Right atrium auricular region (tissue), 2 donors: ENCODE measurements around the gene HMGXB3. TPM values are rescaled to one million over a fixed set of nuclear protein-coding genes. Genes with fewer than 3 reads are reported as not detected.

Experiments used
- DNase-seq: peaks from one replicate; pipeline ENCODE4 v3.0.0-alpha.2; 2019; ENCODE audit warnings: low spot score
- H3K27ac ChIP-seq, 2 donors: fragments of 200-600 bp; sonication (generic); 1 replicate in 1 of 2; 2 replicates in 1 of 2; pipeline ENCODE4 v1.5.1; 2016 to 2019
- H3K27me3 ChIP-seq, 2 donors: fragments of 200-600 bp; sonication (generic); one replicate each; pipeline versions ENCODE4 v1.5.1 to v1.6.0; 2017 to 2019
- H3K36me3 ChIP-seq: fragments of 200-600 bp; sonication (generic); one replicate; pipeline ENCODE4 v1.5.1; 2016
- H3K4me1 ChIP-seq, 2 donors: fragments of 200-600 bp; sonication (generic); one replicate each; pipeline versions ENCODE4 v1.5.1 to v1.6.0; 2017 to 2019
- H3K4me3 ChIP-seq, 2 donors: fragments of 200-600 bp; sonication (generic); 1 replicate in 1 of 2; 2 replicates in 1 of 2; pipeline ENCODE4 v1.5.1; 2017 to 2019; ENCODE audit warnings: mild to moderate bottlenecking in 1 of 2, moderate library complexity in 1 of 2
- H3K9me3 ChIP-seq, 2 donors: fragments of 200-600 bp; sonication (generic); one replicate each; pipeline ENCODE4 v1.5.1; 2019
- CTCF ChIP-seq, 2 donors: fragments of 200-600 bp; sonication (generic); IDR thresholded peaks; one replicate each; pipeline ENCODE4 v1.5.1; 2019; ENCODE audit warnings: antibody characterized with exemption in 2 of 2
- total RNA-seq, 2 donors: library from RNA; depleted of rRNA; stranded (reverse); fragments of >200 nt; gene quantifications; one replicate each; pipeline ENCODE4 v1.1.0, GENCODE V29; 2016

Gene HMGXB3
- total RNA-seq, 2 donors from 2014 or later = 18.4 to 21.1 TPM

DNA sequence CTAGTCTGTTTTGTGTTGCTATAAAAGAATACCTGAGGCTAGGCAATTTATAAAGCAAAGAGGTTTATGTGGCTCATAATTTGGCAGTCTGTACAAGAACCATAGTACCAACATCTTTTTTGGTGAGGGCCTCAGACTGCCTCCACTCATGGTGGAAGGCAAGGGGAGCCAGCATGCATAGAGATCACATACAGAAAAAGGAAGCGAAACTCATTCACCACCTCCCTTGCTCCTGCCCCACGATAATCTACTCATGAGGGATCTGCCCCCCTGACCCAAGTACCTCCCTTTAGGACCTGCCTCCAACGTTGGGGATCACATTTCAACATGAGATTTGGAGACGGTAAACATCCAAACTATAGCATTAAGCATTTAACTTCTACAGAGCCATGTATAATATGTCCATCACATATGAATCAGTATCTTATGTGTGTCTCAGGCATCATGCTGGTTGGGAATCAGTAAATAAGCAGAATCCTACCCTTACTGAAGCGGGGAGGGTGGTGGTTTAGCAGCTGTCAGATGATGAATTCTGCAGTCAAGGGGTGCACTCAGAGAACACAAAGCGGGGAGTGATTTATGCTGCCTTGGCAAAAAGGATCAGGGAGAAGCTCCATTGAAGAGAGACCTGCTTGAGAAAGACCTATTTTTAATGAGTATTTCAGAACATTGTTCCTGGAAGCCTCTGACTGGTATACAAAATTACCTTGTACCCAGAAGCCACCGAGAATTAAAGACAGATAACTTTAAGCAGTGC, 34.8 kb downstream of the HMGXB3 start:
- H3K9me3 ChIP-seq = no peaks in the 10 kb centered on the region
- peaks cover 82% of the 10 kb centered on the region for H3K36me3 ChIP-seq
- DNase-seq = no peak
- H3K27ac ChIP-seq = no peak overlapping the region
- TF ChIP-seq CTCF (IDR thresholded peaks at IDR 0.05) = no peak
- peaks cover 0 to 12% of the 10 kb centered on the region in 2 donors for H3K4me1 ChIP-seq
- no peak overlapping the region for H3K4me3 ChIP-seq
- no peaks in the 10 kb centered on the region for H3K27me3 ChIP-seq

- no peaks in the 10 kb centered on the region for H3K9me3 ChIP-seq
- no peak overlapping the region for H3K4me3 ChIP-seq
- no peaks in the 10 kb centered on the region for H3K27me3 ChIP-seq
- H3K4me1 ChIP-seq = peaks cover 0 to 12% of the 10 kb centered on the region in 2 donors
- peak overlapping the region in 1 of 2 donors; percentile 40 for H3K27ac ChIP-seq
- DNase-seq = no peak
- TF ChIP-seq CTCF (IDR thresholded peaks at IDR 0.05) = no peak
- H3K36me3 ChIP-seq = peaks cover 82% of the 10 kb centered on the region
Measured at GRCh38 chr5:150036513-150036912, 36.0 kb downstream of the HMGXB3 start.

DNA sequence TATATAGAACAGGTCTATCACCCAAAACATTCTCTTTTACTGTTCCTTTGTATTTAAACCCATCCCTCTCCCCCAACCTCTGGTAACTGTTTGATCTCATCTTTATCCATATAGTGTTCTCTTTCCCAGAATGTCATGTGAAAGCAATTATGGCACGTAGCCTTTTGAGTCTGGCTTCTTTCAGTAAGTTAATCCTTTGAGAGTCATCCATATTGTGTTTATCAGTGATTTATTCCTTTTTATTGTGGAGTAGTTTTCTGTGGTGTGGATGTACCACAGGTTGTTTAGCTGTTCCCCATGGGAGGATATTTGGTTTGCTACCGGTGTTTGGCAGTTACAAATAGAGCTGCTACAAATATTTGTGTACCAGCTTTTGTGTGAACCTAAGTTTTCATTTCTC, 38.0 kb downstream of the HMGXB3 start:
- H3K27ac ChIP-seq = no peak overlapping the region
- no peaks in the 10 kb centered on the region for H3K27me3 ChIP-seq
- no peak overlapping the region for H3K4me3 ChIP-seq
- peaks cover 78% of the 10 kb centered on the region for H3K36me3 ChIP-seq
- DNase-seq = no peak
- no peaks in the 10 kb centered on the region for H3K9me3 ChIP-seq
- no peak for TF ChIP-seq CTCF (IDR thresholded peaks at IDR 0.05)
- H3K4me1 ChIP-seq = peaks cover 0 to 26% of the 10 kb centered on the region in 2 donors

- no peak for TF ChIP-seq CTCF (IDR thresholded peaks at IDR 0.05)
- Histone ChIP-seq H3K9me3 (no peaks in the 10 kb centered on the region), H3K4me3 (no peak overlapping the region), H3K27me3 (no peaks in the 10 kb centered on the region), H3K36me3 (peaks cover 81% of the 10 kb centered on the region), H3K4me1 (peaks cover 0 to 36% of the 10 kb centered on the region in 2 donors), H3K27ac (no peak overlapping the region)
- no peak for DNase-seq
Measured at GRCh38 chr5:150042459-150042858, 41.9 kb downstream of the HMGXB3 start.

DNA sequence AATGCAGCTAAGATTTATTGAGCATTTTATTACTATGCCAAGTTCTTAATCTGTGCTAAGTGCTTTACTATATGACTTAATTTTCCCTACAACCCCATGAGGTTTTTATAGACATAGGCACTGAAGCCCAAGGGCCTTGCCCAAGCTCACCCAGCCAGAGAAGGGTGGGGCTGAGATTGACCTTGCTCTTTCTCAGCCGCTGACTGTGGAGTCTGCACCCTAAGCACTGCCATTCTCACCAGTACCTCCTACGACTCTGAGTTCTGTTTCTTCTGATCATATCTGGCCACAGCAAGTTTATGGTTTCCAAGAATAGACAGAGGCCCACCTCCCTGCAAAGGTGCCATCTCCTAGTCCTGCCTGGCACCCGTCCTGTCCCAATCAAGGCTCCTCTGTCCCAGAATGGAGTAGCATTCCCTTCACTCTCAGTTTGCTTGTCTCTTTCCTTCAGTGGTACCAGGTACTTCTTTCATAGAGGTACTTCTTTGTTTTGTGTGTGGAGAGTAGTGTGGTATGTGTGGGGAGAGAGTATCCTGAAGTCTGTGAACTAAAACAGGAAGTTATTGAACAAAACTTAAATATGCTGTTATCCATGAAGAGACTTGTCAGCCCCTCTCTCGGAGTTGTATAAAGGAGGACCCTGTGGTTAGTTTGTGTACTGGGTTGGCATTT, 43.3 kb downstream of the HMGXB3 start:
- Histone ChIP-seq H3K27me3 (no peaks in the 10 kb centered on the region), H3K4me1 (peaks cover 0 to 36% of the 10 kb centered on the region in 2 donors), H3K4me3 (no peak overlapping the region), H3K27ac (peak overlapping the region in 1 of 2 donors; percentile 38), H3K9me3 (no peaks in the 10 kb centered on the region), H3K36me3 (peaks cover 82% of the 10 kb centered on the region)
- TF ChIP-seq CTCF (IDR thresholded peaks at IDR 0.05) = no peak
- DNase-seq = no peak
